ENCODE measurements around the gene SPTBN2. TPM values are rescaled to one million over a fixed set of nuclear protein-coding genes. Genes with fewer than 3 reads are reported as not detected.

The SPTBN2 gene
- total and polyA plus RNA-seq, 2 of the 4 experiments (the other 2 are of a cell fraction), result 0.18 to 0.41 TPM

DNA sequence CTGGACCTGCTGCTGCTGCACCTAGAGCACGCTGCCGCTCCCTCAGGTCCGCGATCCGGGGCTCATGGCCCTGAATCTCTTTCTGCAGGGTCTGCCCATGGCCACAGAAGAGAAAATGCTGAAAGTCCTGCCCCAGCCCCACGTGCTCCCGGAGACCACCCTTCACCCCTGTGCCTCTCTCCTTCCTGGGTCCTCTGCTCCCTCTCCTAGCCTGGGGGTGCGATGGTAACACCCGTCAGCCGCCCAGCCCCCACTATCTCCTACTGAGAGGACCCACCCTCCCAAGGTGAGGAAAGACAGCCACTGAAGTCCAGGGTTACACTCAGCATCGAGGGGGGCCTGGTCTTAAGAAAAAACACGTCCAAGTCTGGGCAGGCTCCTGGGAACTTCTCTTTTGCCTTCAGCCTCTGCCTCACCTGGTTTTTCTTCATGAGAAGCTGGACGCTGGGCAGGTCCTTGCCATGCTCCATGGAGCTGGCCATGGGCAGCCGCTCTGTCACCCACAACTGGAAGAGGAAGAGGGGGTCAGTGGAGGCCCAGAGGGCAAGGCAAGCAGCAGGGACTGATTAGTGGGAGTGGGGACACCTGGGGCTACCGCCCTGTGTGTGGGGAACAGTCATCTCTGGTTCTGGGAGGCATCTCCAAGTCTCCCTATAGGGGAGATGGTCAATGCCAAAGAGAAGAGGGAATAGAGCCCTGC is 35.5 kb downstream of the SPTBN2 start:
- ATAC-seq (ENCODE audit: low read depth) (no peak), DNase-seq (no peak)
- Histone ChIP-seq H3K27ac (ENCODE audit: insufficient read depth, low read length) (no peak overlapping the region), H3K9me3 (ENCODE audit: control insufficient read depth, insufficient read depth, low read length) (no peaks in the 10 kb centered on the region), H3K4me2 (ENCODE audit: low read depth, low read length) (no peak overlapping the region), H3K23ac (ENCODE audit: low read depth, low read length) (no peak overlapping the region), H2AK9ac (replicated peaks; ENCODE audit: low read depth, low read length, poor library complexity) (no peak overlapping the region), H2BK5ac (ENCODE audit: low read depth, low read length, poor library complexity, severe bottlenecking) (no peak overlapping the region), H2AFZ (replicated peaks; ENCODE audit: low read length, poor library complexity) (no peak overlapping the region), H4K91ac (ENCODE audit: insufficient read depth, low read depth, low read length) (no peak overlapping the region), H3K14ac (replicated peaks; ENCODE audit: low read depth, low read length) (no peak overlapping the region), H3K79me1 (ENCODE audit: low read depth in 1 of 2, low read length in 2 of 2) (no peaks in the 10 kb centered on the region), H4K5ac (ENCODE audit: low read depth, low read length) (no peak overlapping the region), H3K56ac (ENCODE audit: extremely low read depth, insufficient read depth, low read length) (no peak overlapping the region), H3K9ac (ENCODE audit: low read depth, low read length) (no peak overlapping the region), H3K4me3 (ENCODE audit: insufficient read depth, low read depth, low read length) (no peak overlapping the region), H3K9me1 (ENCODE audit: insufficient read depth, low read length) (no peaks in the 10 kb centered on the region), H4K8ac (ENCODE audit: low read depth in 2 of 2, low read length in 2 of 2) (no peak overlapping the region), H3K36me3 (ENCODE audit: control insufficient read depth, insufficient read depth, low read length) (no peaks in the 10 kb centered on the region), H2BK20ac (ENCODE audit: low read depth, low read length) (no peak overlapping the region), H2BK120ac (ENCODE audit: low read depth, low read length) (no peak overlapping the region), H2AK5ac (ENCODE audit: low read depth, low read length) (no peak overlapping the region), H3K27me3 (ENCODE audit: control insufficient read depth, insufficient read depth, low read length) (no peaks in the 10 kb centered on the region; the same call in 1 of the 2 replicates), H3K18ac (ENCODE audit: low read depth, low read length) (no peak overlapping the region), H3K4me1 (ENCODE audit: control insufficient read depth, insufficient read depth, low read length) (no peaks in the 10 kb centered on the region), H2BK15ac (ENCODE audit: low read depth, low read length) (no peak overlapping the region), H4K20me1 (ENCODE audit: insufficient read depth, low read length) (no peaks in the 10 kb centered on the region), H3K4ac (ENCODE audit: low read depth, low read length) (no peak overlapping the region)
- POLR2A ChIA-PET (ENCODE audit: unreplicated experiment), result no interaction called here
- intact Hi-C loops (cut with micrococcal nuclease), result loop anchor here (1.0 kb wide), 4 partner anchors 141 to 285 kb away; no protein-coding TSS in a partner anchor
- CTCF ChIA-PET, result interaction anchor here (0.6 to 1.8 kb wide), 2 partner anchors 135 to 141 kb away, joined by 4 to 5 read pairs; no protein-coding TSS in a partner anchor
- WGBS, 2 experiments (ENCODE audit: extremely low coverage in 2 of 2, insufficient read length in 1 of 2), result 100% methylated on average over 9 of the region's 15 CpGs; no CpG with 5 or more reads in 1 of the 2 experiments
- no TSS peak for BruUV-seq (replicated peaks)
- dilution Hi-C loops (cut with HindIII; ENCODE audit: low sequenced_read_pairs, unreplicated experiment), result no loop called here
- in situ Hi-C loops (cut with MboI; ENCODE audit: low sequenced_read_pairs), result loop anchor here (5.0 kb wide), 2 partner anchors 139 to 284 kb away; partner anchors contain the start of gene C11orf86
- no peak for TF ChIP-seq FOS (IDR thresholded peaks at IDR 0.05; ENCODE audit: low read depth, low read length)
- TF ChIP-seq POLR2A (IDR thresholded peaks at IDR 0.05; ENCODE audit: low read depth, low read length), result no peak
- TF ChIP-seq RFX5 (IDR thresholded peaks at IDR 0.05; ENCODE audit: low read depth, low read length), result no peak
- no peak for TF ChIP-seq CHD1 (IDR thresholded peaks at IDR 0.05; ENCODE audit: low read depth, low read length)
- no peak for TF ChIP-seq NFE2L2 (IDR thresholded peaks at IDR 0.05; ENCODE audit: low read depth, low read length)
- TF ChIP-seq, protein P1, sequence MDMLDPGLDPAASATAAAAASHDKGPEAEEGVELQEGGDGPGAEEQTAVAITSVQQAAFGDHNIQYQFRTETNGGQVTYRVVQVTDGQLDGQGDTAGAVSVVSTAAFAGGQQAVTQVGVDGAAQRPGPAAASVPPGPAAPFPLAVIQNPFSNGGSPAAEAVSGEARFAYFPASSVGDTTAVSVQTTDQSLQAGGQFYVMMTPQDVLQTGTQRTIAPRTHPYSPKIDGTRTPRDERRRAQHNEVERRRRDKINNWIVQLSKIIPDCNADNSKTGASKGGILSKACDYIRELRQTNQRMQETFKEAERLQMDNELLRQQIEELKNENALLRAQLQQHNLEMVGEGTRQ (IDR thresholded peaks at IDR 0.05; ENCODE audit: low read depth, low read length), result no peak
- TF ChIP-seq MAZ (IDR thresholded peaks at IDR 0.05; ENCODE audit: borderline replicate concordance, low read depth, low read length), result no peak
- TF ChIP-seq MAFK (IDR thresholded peaks at IDR 0.05; ENCODE audit: low read depth, low read length), result no peak
- no peak for TF ChIP-seq SMC3 (IDR thresholded peaks at IDR 0.05; ENCODE audit: low read depth, low read length)
- no peak for TF ChIP-seq RCOR1 (IDR thresholded peaks at IDR 0.05; ENCODE audit: insufficient replicate concordance, low read length)
- no peak for TF ChIP-seq BHLHE40 (IDR thresholded peaks at IDR 0.05; ENCODE audit: low read depth, low read length)
- TF ChIP-seq CEBPB (IDR thresholded peaks at IDR 0.05; ENCODE audit: low read depth, low read length), result no peak
- no peak for TF ChIP-seq MXI1 (IDR thresholded peaks at IDR 0.05; ENCODE audit: borderline replicate concordance, low read depth, low read length)
- TF ChIP-seq, protein P2, sequence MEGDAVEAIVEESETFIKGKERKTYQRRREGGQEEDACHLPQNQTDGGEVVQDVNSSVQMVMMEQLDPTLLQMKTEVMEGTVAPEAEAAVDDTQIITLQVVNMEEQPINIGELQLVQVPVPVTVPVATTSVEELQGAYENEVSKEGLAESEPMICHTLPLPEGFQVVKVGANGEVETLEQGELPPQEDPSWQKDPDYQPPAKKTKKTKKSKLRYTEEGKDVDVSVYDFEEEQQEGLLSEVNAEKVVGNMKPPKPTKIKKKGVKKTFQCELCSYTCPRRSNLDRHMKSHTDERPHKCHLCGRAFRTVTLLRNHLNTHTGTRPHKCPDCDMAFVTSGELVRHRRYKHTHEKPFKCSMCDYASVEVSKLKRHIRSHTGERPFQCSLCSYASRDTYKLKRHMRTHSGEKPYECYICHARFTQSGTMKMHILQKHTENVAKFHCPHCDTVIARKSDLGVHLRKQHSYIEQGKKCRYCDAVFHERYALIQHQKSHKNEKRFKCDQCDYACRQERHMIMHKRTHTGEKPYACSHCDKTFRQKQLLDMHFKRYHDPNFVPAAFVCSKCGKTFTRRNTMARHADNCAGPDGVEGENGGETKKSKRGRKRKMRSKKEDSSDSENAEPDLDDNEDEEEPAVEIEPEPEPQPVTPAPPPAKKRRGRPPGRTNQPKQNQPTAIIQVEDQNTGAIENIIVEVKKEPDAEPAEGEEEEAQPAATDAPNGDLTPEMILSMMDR (conservative IDR thresholded peaks at IDR 0.05; ENCODE audit: low read depth, low read length), result no peak
- TF ChIP-seq RAD21 (IDR thresholded peaks at IDR 0.05; ENCODE audit: low read length), result no peak
